ENCODE data around the gene DEXI.

GRCh38 chr16:10883004-10883403 lies 59.3 kb downstream of the DEXI start:
- TF ChIP-seq EZH2 (IDR thresholded peaks at IDR 0.05; ENCODE audit: borderline replicate concordance, insufficient read depth, low read length, poor library complexity, severe bottlenecking) (no peak), MXI1 (conservative IDR thresholded peaks at IDR 0.05; ENCODE audit: poor library complexity, severe bottlenecking) (no peak), RAD21 (conservative IDR thresholded peaks at IDR 0.05) (no peak)

Data from neural cell (in vitro differentiated cells).